H9 (cell line): Measurements from ENCODE around the gene ZNF296. TPM values are rescaled to one million over a fixed set of nuclear protein-coding genes. Genes with fewer than 3 reads are reported as not detected.

Experiments
- DNase-seq: peaks from one replicate; pipeline ENCODE4 v3.0.0-alpha.2; 2017
- H2AFZ ChIP-seq: one replicate; pipeline ENCODE4 v1.6.1; 2013; ENCODE audit warnings: mild to moderate bottlenecking, low read length, control low read depth, moderate library complexity
- H2AK5ac ChIP-seq: 2 replicates; pipeline ENCODE4 v1.6.1; 2013; ENCODE audit warnings: low read length, control low read depth, mixed read lengths; ENCODE audit not compliant: insufficient read length
- H2BK120ac ChIP-seq: one replicate; pipeline ENCODE4 v1.6.1; 2013; ENCODE audit warnings: low read depth, mild to moderate bottlenecking, low read length, control low read depth, inconsistent platforms; ENCODE audit not compliant: poor library complexity, severe bottlenecking
- H2BK12ac ChIP-seq: 2 replicates; pipeline ENCODE4 v1.6.1; 2013; ENCODE audit warnings: low read length, control low read depth, mixed read lengths, low read depth; ENCODE audit not compliant: insufficient read length
- H2BK15ac ChIP-seq: 2 replicates; pipeline ENCODE4 v1.6.1; 2013; ENCODE audit warnings: low read depth, low read length, control low read depth
- H2BK20ac ChIP-seq: one replicate; pipeline ENCODE4 v1.6.1; 2013; ENCODE audit warnings: low read depth, mild to moderate bottlenecking, low read length, control low read depth, inconsistent platforms; ENCODE audit not compliant: poor library complexity, severe bottlenecking
- H2BK5ac ChIP-seq: 2 replicates; pipeline ENCODE4 v1.6.1; 2013; ENCODE audit warnings: low read length, control low read depth, mixed read lengths; ENCODE audit not compliant: insufficient read length
- H3K14ac ChIP-seq: 2 replicates; pipeline ENCODE4 v1.6.1; 2013; ENCODE audit warnings: low read length, control low read depth; ENCODE audit not compliant: insufficient read depth
- H3K18ac ChIP-seq: 2 replicates; pipeline ENCODE4 v1.6.1; 2013; ENCODE audit warnings: low read depth, mild to moderate bottlenecking, mixed read lengths, low read length, control low read depth; ENCODE audit not compliant: insufficient read length
- H3K23ac ChIP-seq: 2 replicates; pipeline ENCODE4 v1.6.1; 2013; ENCODE audit warnings: low read length, control low read depth, mixed read lengths, low read depth; ENCODE audit not compliant: insufficient read length
- H3K23me2 ChIP-seq: 2 replicates; pipeline ENCODE4 v1.6.1; 2013; ENCODE audit warnings: low read depth, mild to moderate bottlenecking, mixed read lengths, low read length, control low read depth; ENCODE audit not compliant: insufficient read length, poor library complexity, severe bottlenecking
- H3K27ac ChIP-seq: 2 replicates; pipeline ENCODE4 v1.5.1; 2013; ENCODE audit warnings: low read length, control low read depth, mixed read lengths, low read depth; ENCODE audit not compliant: insufficient read length
- H3K27me3 ChIP-seq: 2 replicates; pipeline ENCODE4 v1.6.1; 2013; ENCODE audit warnings: low read length, control low read depth, inconsistent platforms; ENCODE audit not compliant: insufficient read depth
- H3K4ac ChIP-seq: 2 replicates; pipeline ENCODE4 v1.6.1; 2013; ENCODE audit warnings: low read depth, mild to moderate bottlenecking, control low read depth, inconsistent platforms, low read length, moderate library complexity
- H3K4me1 ChIP-seq: 2 replicates; pipeline ENCODE4 v1.6.1; 2013; ENCODE audit warnings: low read length, control low read depth, inconsistent platforms; ENCODE audit not compliant: insufficient read depth
- H3K4me2 ChIP-seq: 2 replicates; pipeline ENCODE4 v1.6.1; 2013; ENCODE audit warnings: low read length, control low read depth, mixed read lengths; ENCODE audit not compliant: insufficient read length, insufficient read depth
- H3K56ac ChIP-seq: 2 replicates; pipeline ENCODE4 v1.6.1; 2013; ENCODE audit warnings: low read depth, mild to moderate bottlenecking, mixed read lengths, low read length, control low read depth; ENCODE audit not compliant: insufficient read length
- H3K79me1 ChIP-seq: 2 replicates; pipeline ENCODE4 v1.6.1; 2013; ENCODE audit warnings: low read depth, mild to moderate bottlenecking, moderate library complexity, low read length, control low read depth, inconsistent platforms; ENCODE audit not compliant: insufficient read depth, poor library complexity, severe bottlenecking
- H3K79me2 ChIP-seq: 2 replicates; pipeline ENCODE4 v1.6.1; 2013; ENCODE audit warnings: low read length, control low read depth, inconsistent platforms; ENCODE audit not compliant: insufficient read depth
- H3K9ac ChIP-seq: 2 replicates; pipeline ENCODE4 v1.6.1; 2013; ENCODE audit warnings: low read length, control low read depth, mixed read lengths; ENCODE audit not compliant: insufficient read length; ENCODE audit errors: extremely low read depth
- H3K9me3 ChIP-seq: one replicate; pipeline ENCODE4 v1.6.1; 2013; ENCODE audit warnings: low read depth, low read length, inconsistent platforms; ENCODE audit not compliant: control insufficient read depth
- H3T11ph ChIP-seq: one replicate; pipeline ENCODE4 v1.6.1; 2013; ENCODE audit warnings: mild to moderate bottlenecking, low read length, control low read depth, inconsistent platforms
- H4K20me1 ChIP-seq: one replicate; pipeline ENCODE4 v1.6.1; 2013; ENCODE audit not compliant: control insufficient read depth, insufficient read length, insufficient read depth
- H4K5ac ChIP-seq: 2 replicates; pipeline ENCODE4 v1.6.1; 2013; ENCODE audit warnings: low read depth, mild to moderate bottlenecking, mixed read lengths, low read length, control low read depth; ENCODE audit not compliant: insufficient read length
- H4K8ac ChIP-seq: replicated peaks from 2 replicates; pipeline ENCODE4 v1.6.1; 2013; ENCODE audit warnings: low read length, control low read depth, mixed read lengths, low read depth; ENCODE audit not compliant: insufficient read length
- H4K91ac ChIP-seq: 2 replicates; pipeline ENCODE4 v1.6.1; 2013; ENCODE audit warnings: low read depth, mild to moderate bottlenecking, moderate library complexity, mixed read lengths, low read length, control low read depth; ENCODE audit not compliant: insufficient read length
- H3K27ac Mint-ChIP-seq, 3 experiments: 2 replicates in 2 of 3; 3 replicates in 1 of 3; pipeline ENCODE4 v1.8.0; 2020 to 2021; ENCODE audit warnings: mixed read lengths in 3 of 3, mild to moderate bottlenecking in 1 of 3, moderate library complexity in 1 of 3
- H3K27me3 Mint-ChIP-seq: 2 replicates; pipeline ENCODE4 v1.8.0; 2021; ENCODE audit warnings: low read depth, mild to moderate bottlenecking, moderate library complexity, mixed read lengths
- H3K36me3 Mint-ChIP-seq, 3 experiments: 2 replicates in 2 of 3; 3 replicates in 1 of 3; pipeline ENCODE4 v1.8.0; 2020 to 2021; ENCODE audit warnings: low read depth in 3 of 3, mixed read lengths in 3 of 3; ENCODE audit not compliant: insufficient read depth in 1 of 3
- H3K4me1 Mint-ChIP-seq, 2 experiments: 2 replicates each; pipeline ENCODE4 v1.8.0; 2020; ENCODE audit warnings: mixed read lengths in 2 of 2
- H3K4me3 Mint-ChIP-seq, 2 experiments: 2 replicates in 1 of 2; 3 replicates in 1 of 2; pipeline ENCODE4 v1.8.0; 2020 to 2021; ENCODE audit warnings: mild to moderate bottlenecking in 2 of 2, mixed read lengths in 2 of 2, moderate library complexity in 1 of 2
- H3K9me3 Mint-ChIP-seq, 2 experiments: 2 replicates in 1 of 2; 3 replicates in 1 of 2; pipeline ENCODE4 v1.8.0; 2020; ENCODE audit warnings: mild to moderate bottlenecking in 2 of 2, mixed read lengths in 2 of 2, moderate library complexity in 1 of 2
- CTCF ChIP-seq: fragments of 200-600 bp; sonication (generic); conservative IDR thresholded peaks from 3 replicates; pipeline ENCODE4 v1.8.0; 2021; ENCODE audit warnings: antibody characterized with exemption, mild to moderate bottlenecking
- WGBS: extraction: QIAGEN DNeasy Blood & Tissue Kit; methylation state at CpG from one replicate; pipeline ENCODE4 v1.1.7; 2013; ENCODE audit warnings: missing lambda C conversion rate, low lambda C conversion rate, mixed read lengths; ENCODE audit not compliant: insufficient read length; ENCODE audit errors: extremely low coverage; 5-methylcytosine and 5-hydroxymethylcytosine counted together
- total RNA-seq: library from RNA; stranded (reverse); gene quantifications from 2 replicates; pipeline ENCODE4 v1.2.1, GENCODE V29; 2021

The ZNF296 gene
- total RNA-seq, 1 experiment from 2014 or later, result 14.8 TPM

- Mint-ChIP-seq H3K4me1 (peaks cover 15 to 17% of the 10 kb centered on the region in 2 experiments), H3K4me3 (no peak overlapping the region), H3K27me3 (no peaks in the 10 kb centered on the region; the same call in 1 of the 2 replicates), H3K36me3 (peaks cover 13 to 51% (median 46%) of the 10 kb centered on the region in 3 experiments; a peak in 6 of 7 replicates), H3K27ac (peak overlapping the region; percentile 5 to 88 (median 62); a peak in 6 of 7 replicates), H3K9me3 (no peaks in the 10 kb centered on the region; a peak in 1 of 5 replicates)
- Histone ChIP-seq H4K8ac (no peak overlapping the region), H3K14ac (no peak overlapping the region), H4K91ac (no peak overlapping the region), H3K27me3 (no peaks in the 10 kb centered on the region), H3K56ac (no peak overlapping the region), H2BK15ac (no peak overlapping the region), H4K20me1 (no peaks in the 10 kb centered on the region), H3K4me2 (no peak overlapping the region), H3K18ac (no peak overlapping the region), H4K5ac (no peak overlapping the region), H3K4ac (no peak overlapping the region), H3K79me2 (no peaks in the 10 kb centered on the region), H2AK5ac (no peak overlapping the region), H3K79me1 (peaks cover 7% of the 10 kb centered on the region), H2BK5ac (no peak overlapping the region), H3K4me1 (no peaks in the 10 kb centered on the region; the same call in 1 of the 2 replicates), H3K27ac (no peak overlapping the region), H2AFZ (no peak overlapping the region), H2BK20ac (no peak overlapping the region), H3T11ph (no peak overlapping the region), H2BK12ac (no peak overlapping the region), H3K9me3 (no peaks in the 10 kb centered on the region), H3K23me2 (peaks cover 4% of the 10 kb centered on the region), H3K9ac (no peak overlapping the region), H3K23ac (no peak overlapping the region), H2BK120ac (no peak overlapping the region)
- DNase-seq, result no peak
- TF ChIP-seq CTCF, result no peak
- no CpG with 5 or more reads among the region's 11 CpGs for WGBS
Observed at GRCh38 chr19:45087531-45087930, 11.3 kb upstream of the ZNF296 start.
